ENCODE data around the gene PGLYRP2.
"Not testable (repeated sequence)": the region's sequence is repeated elsewhere in the genome, so short reads cannot be mapped to it uniquely, and the experiment has no call there.

The PGLYRP2 gene

DNA sequence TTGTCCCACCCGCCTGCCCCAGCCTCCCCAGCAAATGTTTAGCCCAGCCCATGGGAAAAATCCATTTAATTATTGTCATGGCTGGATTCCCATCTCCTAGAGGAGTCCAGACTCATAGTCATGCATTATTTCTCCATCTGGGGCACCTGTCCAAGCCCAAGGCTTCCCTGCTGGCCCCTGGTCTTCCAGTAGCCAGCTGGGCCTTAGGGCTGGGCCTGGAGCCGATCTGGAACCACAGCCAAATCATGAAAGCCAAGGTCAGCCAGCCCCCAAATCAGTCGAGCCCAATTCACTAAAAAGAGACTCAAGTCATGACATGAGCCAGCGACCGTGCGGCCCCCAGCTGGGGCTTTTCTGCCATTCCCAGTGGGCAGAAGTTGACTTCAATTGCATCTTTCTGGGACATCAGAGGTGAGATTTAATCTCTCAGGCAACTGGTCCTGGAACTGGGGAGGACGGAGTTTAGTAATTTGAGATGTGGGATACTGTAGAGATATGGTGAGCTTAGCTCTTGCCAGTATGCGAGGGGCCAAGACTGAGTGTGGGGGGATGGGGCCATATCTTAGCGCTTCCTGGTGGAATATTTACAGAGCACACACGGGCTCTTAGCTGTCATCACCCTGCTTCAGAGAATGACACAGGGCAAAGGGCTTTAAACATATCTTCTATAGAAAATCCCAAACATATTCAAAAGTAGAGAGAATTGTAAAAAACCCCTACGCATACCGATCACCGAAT is 9.4 kb upstream of the PGLYRP2 start:
- no peak for TF ChIP-seq CTCF (IDR thresholded peaks at IDR 0.05; ENCODE audit: control insufficient read depth, insufficient read depth, low read depth, low read length, missing control alignments)
- no peak for DNase-seq (ENCODE audit: low read depth)
- H3K4me3 ChIP-seq (ENCODE audit: control insufficient read depth, low read depth, low read length) = no peak overlapping the region

GRCh38 chr19:15487038-15487437 is 7.7 kb upstream of the PGLYRP2 start:
- no peak for TF ChIP-seq CTCF (IDR thresholded peaks at IDR 0.05; ENCODE audit: control insufficient read depth, insufficient read depth, low read depth, low read length, missing control alignments)
- no peak overlapping the region for H3K4me3 ChIP-seq (ENCODE audit: control insufficient read depth, low read depth, low read length)
- DNase-seq (ENCODE audit: low read depth) = no peak

DNA sequence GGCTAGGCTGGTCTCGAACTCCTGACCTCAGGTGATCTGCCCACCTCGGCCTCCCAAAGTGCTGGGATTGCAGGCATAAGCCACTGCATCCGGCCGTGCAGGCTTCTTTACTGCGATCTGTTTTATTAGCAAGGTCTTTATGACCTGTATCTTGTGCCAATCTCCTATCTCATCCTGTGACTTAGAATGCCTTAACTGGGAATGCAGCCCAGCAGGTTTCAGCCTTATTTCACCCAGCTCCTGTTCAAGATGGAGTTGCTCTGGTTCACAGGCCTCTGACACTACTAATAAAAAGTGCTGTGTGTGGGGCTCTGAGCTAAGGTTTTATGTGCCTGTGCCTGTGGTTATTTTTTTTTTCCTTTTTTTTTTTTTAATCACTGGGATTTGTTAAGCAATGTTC is 6.5 kb upstream of the PGLYRP2 start:
- DNase-seq (ENCODE audit: low read depth); H3K4me3 ChIP-seq (ENCODE audit: control insufficient read depth, low read depth, low read length): not testable (repeated sequence)

- DNase-seq (ENCODE audit: low read depth); H3K4me3 ChIP-seq (ENCODE audit: control insufficient read depth, low read depth, low read length): not testable (repeated sequence)
These were observed 1.7 kb upstream of the PGLYRP2 start for GRCh38 chr19:15480996-15481395.

DNA sequence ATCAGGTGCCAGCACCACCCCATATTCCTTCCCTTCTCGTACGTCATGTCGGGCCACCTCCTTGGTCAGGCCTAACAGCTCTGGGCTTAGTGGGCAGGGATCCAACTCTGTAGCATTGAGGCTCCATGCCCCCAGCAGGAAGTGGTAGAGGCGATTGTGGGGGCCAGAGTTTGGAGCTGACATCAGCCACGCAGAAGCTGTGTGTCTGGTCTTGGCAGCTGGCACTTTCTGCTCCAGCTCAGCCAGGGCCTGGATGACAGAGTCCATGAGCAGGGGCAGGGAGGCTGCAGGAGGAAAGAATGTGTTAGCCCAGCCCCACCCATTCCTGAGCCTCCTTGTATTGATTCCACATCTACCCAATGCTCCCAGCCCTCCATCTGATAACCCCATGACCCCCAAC is 3.0 kb downstream of the PGLYRP2 start:
- DNase-seq (ENCODE audit: low read depth) = no peak
- TF ChIP-seq CTCF (IDR thresholded peaks at IDR 0.05; ENCODE audit: control insufficient read depth, insufficient read depth, low read depth, low read length, missing control alignments) = no peak

GRCh38 chr19:15475611-15476010 is 3.7 kb downstream of the PGLYRP2 start:
- no peak overlapping the region for H3K4me3 ChIP-seq (ENCODE audit: control insufficient read depth, low read depth, low read length)
- no peak for TF ChIP-seq CTCF (IDR thresholded peaks at IDR 0.05; ENCODE audit: control insufficient read depth, insufficient read depth, low read depth, low read length, missing control alignments)
- DNase-seq (ENCODE audit: low read depth) = no peak

More for the DNA sequence above, 3.0 kb downstream of the PGLYRP2 start:
- no peak overlapping the region for H3K4me3 ChIP-seq (ENCODE audit: control insufficient read depth, low read depth, low read length)

DNA sequence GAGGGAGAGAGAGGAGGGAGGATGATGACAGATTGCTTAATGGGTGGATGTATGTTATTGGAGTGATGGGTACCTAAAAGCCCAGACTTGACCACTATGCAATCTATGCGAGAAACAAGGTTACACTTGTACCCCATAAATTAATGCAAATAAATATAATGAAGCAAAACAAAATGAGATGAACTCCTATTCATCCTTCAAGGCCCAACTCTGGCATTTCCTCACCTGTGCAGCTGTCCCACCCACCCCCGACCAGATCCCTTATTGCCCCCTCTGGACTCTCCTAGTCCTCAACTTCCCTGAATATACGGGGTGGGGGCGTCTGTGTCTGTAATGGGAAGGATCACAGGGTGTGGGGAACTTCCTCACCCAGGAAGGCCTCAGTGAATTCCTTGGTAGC is 4.1 kb downstream of the PGLYRP2 start:
- H3K4me3 ChIP-seq (ENCODE audit: control insufficient read depth, low read depth, low read length) = no peak overlapping the region
- TF ChIP-seq CTCF (IDR thresholded peaks at IDR 0.05; ENCODE audit: control insufficient read depth, insufficient read depth, low read depth, low read length, missing control alignments) = no peak
- no peak for DNase-seq (ENCODE audit: low read depth)

- H3K4me3 ChIP-seq (ENCODE audit: control insufficient read depth, low read depth, low read length); DNase-seq (ENCODE audit: low read depth): not testable (repeated sequence)
These were observed 5.5 kb downstream of the PGLYRP2 start for GRCh38 chr19:15473821-15474220.
